HG03025 (cell line): ENCODE data around the gene FNDC1.
"Not testable (repeated sequence)": the region's sequence is repeated elsewhere in the genome, so short reads cannot be mapped to it uniquely, and the experiment has no call there.

Experiments
- ATAC-seq: cut with Tn5 transposase; IDR thresholded peaks from one replicate; pipeline ENCODE4 v1.9.1; 2021; ENCODE audit warnings: mild to moderate bottlenecking, moderate library complexity; ENCODE audit not compliant: unreplicated experiment, low FRiP score

The FNDC1 gene

DNA sequence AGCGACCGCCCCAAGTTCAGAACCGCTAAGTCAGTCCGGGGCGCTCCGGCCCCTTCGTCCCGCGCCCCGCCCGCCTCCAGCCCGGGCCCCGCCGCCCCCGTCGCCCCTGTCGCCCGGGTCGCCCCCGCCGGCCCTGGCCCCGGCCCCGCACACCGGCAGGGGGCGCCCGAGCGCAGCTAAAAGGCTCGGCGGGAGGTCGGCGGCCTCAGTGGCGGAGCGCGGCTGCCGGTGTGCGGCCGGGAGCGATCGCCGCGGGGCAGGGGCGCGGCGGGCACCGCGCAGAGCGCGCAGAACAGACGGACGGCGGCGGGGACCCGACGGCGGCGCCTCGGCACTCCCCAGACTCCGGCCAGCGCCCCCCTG lies at the start of gene FNDC1:
Gene FNDC1 (plus strand): TSS at position 208 of the 363 bp plus-strand sequence. CDS start 197 bp downstream, outside the sequence.
- ATAC-seq = peak; percentile 77

DNA sequence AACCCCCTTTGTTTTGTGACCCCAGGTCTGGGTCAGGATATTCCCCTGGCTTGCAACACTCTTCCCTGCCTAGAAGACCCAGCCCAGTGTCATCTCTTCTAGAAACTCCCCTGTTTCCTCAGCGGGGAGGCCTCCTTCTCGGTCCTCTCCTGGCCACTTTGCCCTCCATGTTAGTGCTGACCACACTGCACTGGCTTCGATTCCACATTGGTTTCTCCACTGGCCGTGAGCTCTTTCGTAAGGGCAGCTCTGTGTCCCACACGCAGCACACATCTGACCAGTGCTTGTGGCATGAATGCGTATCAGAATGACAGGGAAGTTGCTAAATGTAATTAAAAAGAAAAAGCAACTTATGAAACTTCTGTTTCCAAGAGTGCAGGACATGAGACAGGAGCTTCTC lies 49.4 kb upstream of the FNDC1 start:
- no peak for ATAC-seq

DNA sequence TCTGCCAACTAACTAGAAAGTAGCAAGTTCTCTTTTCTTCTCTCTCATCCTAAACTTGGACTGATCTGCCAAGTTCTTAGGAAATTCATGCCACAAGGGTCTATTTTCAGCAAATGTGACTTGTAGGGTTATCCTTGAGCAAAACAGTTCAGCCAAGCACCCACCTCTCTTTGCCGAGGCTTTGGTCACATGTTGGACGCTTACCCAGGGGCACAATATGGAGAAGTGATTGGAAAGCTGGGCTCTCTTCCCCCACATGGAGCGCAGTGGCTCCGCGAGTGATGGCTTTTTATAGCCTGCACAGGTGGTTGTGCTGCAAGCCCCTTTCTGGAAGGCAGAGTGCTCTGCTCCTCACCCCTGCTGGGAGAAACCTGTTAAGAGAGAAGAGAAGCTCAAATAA lies 47.7 kb upstream of the FNDC1 start:
- ATAC-seq = no peak

DNA sequence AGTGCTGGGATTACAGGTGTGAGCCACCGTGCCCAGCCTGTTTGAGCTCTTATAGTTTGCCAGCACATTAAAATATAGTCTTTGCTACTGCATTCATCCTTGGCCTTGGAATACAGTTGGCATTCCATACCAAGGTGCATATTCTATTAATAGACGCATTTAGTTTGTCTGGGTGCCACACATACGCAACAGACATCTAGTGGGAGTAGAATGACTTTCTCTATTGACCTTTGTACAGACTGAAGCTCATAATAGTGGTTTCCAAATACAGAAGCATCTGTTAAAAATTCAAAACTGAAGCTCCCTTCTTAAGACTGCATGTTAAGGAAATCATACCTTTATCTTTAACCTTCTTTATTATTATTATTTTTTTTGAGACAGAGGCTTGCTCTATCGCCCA lies 46.7 kb upstream of the FNDC1 start:
- no peak for ATAC-seq

DNA sequence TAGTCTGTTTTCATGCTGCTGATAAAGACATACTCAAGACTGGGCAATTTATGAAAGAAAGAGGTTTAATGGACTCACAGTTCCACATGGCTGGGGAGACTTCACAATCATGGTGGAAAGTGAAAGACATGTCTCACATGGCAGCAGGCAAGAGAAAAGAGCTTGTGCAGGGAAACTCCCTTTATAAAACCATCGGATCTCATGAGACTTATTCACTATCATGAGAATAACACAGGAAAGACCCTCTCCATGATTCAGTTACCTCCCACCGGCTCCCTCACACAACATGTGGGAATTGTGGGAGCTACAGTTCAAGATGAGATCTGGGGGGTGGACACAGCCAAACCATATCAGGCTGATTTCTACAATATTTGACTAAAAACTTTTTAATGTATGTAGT lies 45.4 kb upstream of the FNDC1 start:
- not testable (repeated sequence) for ATAC-seq

DNA sequence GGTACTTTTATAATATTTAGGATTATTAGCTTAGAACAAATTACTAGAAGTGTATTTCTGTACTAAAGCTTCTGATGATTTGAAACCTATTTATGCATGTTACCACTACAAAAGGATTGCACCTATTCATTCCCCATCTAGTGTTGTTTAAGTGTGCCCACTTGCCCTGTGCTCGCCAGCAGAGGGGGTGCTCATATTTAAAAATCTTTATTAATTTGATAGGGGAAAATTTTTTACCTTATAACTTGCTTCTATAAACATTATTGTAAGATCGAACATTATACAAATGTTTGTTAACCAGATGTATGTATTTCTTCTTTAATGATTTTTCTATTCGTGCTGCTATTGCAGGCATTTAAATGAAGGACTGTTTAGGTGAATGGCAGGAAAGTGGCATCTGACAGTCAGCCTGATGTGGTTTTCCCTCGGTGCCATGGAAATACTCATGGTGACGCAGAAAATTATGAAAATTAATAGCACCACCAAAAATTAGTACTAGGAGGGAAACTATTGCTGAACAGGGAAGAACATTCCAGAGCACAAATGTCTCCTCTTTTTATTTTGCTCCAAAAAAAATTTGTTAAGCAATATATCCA lies 44.1 kb upstream of the FNDC1 start:
- no peak for ATAC-seq

DNA sequence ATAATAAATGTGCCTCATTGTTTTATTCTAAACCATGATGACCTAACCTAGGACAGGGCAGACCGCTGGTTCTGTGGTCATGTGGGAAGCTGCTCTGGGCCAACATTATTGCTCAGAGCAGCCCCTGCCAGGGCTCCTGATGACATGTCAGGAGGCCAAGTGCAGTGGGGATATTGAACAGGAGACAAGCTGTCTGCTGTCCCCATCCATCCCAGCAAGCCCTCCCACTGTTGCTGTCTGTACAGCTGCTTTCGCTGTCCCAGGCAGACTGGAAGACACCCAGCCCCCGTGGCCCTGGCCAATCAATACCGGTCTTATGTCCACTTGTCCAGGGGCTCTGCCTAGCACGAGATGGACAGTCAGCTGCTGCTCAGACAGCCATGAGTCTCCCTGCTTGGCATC lies 43.2 kb upstream of the FNDC1 start:
- ATAC-seq = no peak

DNA sequence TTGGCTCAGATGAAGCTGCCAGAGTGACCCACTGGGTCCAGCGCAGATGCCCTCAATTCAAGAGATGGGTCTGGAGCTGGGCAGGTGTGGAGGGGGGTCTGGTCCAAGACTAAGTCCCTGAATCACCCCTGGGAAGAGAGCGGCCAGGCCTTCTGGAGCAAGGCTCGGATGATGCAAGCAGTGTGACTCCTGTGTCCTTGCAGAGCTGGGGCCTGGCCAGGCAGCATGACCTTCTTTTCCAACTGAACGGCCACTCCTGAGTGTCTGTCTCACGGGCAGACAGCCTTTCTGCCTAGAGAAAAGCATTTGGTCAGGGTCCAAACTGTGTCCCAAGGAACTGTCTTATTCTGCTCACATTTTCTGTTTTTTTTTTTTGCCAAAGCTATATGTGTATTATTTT lies 42.6 kb upstream of the FNDC1 start:
- ATAC-seq = no peak

DNA sequence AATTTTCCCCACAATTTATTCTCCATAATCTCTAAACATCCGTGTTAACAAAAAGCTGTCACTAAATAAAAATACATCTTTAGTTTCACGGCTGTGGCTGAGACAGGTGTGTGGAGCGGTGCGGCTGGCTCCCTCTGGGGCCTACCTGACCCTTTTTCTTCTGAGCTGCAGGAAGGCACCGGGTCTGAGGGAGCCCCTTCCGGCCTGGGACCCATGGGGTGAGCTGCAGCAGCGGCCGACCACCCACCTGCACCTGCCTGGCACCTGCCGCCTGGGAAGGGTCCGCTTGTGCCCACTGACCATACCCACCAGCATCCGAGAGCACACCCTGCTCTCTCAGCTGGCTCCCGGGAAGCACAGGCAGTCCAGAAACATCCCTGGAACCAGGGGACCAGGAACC lies 41.5 kb upstream of the FNDC1 start:
- ATAC-seq = no peak

DNA sequence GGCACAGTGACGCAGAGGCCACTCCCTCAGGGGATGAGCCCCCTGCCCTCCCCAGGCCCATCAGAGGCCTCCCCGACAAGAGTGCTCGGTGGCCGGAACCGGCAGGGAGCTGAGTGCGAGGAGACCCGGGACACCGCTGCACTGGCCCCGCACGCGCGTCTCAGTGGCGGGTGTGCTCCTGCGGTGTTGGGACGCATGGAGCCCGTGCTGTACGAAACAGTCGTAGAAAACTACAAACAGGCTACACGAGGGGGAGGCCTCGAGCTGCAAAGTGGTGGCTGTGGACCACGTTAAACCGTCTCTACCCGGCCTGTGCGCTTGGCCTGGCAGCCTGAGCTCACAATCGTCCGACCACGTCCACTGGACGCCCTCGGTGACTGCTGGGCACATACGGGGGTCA lies 40.2 kb upstream of the FNDC1 start:
- no peak for ATAC-seq

DNA sequence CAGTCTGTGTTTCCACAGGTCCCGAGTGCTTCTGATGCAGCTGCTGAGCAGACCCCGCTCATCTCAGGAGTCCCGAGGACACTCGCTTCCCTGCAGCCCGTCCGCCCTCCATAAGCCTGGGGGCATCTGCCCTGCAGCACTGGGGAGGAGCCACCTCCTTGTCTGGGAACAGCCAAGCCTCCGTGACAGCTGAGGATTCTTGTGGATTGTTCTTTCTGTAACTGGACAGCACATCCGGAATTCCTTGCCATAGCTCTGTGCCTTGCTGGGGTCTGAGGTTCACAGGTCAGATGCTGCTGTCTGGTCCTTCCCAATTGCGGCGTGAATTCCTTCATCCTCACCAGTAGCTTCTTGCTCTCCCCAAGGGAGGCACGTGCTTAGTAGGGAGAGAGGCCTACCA lies 38.4 kb upstream of the FNDC1 start:
- no peak for ATAC-seq

DNA sequence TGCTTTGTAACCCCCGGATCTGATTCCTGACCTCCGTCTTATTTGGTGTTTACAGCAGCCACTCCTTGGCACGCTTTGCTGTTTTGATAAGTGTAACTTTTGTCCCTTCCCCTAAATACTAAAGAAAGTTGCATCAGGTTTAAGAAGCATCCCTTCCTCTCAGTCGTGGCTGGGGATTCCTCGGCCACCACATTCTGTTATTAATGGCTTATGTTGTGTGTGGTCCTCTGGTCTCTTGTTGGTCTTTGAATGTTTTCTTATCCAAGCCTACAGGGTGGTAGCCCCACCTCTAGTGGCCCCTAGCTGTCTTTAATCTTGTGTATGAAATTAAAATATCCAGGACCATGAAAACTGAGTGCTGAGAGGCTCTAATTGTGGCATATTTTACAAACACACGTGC lies 37.5 kb upstream of the FNDC1 start:
- ATAC-seq = no peak

DNA sequence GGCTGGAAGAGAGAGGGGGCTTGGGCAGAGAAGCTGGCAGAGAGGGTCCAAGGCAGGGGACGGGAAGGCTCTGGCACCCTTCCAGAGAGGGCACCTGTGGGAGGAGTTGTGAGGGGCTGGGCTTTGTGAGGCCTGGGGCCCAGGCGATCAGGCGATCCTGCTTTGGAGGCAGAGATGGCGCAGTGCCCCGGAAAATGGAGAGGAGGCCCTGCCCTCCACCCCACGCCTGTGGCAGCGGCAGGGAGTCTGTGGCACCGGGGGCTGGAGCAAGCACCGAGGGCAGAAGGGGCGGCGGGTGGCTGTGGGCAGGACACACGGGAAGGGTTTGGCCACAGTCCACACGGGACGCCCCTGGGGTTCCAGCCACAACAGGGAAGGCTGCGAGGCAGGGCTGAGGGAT lies 36.5 kb upstream of the FNDC1 start:
- ATAC-seq = no peak

DNA sequence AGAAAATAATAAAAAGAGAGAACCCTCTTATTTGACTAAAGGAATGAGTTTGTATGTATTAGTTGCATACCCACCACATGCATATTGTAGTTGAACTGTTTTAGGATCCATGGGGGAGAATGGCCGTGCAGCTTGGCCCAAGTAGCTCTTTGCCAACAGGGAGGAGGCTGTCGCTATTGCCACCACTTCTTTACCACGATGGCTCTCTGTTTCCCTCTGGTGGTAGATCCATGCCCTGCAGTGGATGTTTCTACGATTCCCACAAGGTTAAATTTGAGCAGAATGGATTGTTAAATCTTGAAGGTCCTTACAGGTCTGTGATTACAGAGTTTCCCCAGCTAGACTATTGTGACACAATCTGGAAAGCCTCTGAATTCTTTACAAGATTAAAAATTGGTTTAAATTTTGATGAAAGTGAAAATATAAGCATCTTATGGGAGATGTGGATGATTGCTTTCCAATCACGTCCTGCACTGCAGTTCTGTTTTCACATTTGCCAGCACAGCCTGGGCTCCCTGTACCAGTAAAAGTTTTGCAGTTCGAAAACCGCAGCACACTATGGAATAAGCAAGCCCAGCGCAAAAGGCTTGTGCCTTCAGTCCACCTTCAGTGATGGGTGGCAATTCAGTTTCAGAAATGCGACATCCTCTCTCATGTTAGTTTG lies 34.4 kb upstream of the FNDC1 start:
- ATAC-seq = no peak

DNA sequence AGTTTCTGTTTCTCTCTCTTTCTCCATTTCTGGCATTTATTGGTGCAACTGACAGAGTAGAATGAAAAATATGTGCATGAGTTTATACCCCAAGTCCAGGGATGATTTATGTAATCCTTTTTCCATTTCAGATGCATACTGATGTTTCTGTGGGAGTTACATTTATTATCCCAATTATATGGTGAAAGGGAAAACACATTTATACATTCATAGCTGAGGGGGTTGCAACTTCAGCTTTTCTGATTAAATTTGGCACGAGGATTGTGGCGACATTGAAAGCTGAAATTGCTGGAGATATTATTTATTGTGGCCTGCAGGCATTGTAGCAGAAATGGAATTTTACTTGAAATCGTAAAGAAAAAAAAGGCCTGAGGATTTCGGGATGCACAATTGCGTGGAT lies 31.5 kb upstream of the FNDC1 start:
- ATAC-seq = no peak

DNA sequence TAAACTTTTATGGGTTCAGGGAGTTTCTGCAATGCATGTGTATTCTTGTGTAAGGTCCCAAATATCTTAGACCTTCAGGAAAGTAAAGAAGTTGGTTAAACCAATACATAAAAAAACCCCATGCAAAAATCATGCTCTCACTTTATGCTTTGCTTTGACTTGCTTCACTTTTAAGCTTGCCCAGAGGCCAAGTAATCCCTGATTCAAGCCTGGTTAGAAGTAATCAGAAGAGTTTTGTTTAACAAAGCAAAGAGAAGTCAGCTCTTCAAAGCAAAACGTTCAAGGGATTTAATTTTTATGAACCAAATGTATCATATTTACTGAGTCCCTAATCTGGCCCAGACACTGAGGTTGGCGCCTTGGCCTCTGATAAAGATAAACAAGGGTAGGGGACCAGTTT lies 26.7 kb upstream of the FNDC1 start:
- ATAC-seq = no peak

DNA sequence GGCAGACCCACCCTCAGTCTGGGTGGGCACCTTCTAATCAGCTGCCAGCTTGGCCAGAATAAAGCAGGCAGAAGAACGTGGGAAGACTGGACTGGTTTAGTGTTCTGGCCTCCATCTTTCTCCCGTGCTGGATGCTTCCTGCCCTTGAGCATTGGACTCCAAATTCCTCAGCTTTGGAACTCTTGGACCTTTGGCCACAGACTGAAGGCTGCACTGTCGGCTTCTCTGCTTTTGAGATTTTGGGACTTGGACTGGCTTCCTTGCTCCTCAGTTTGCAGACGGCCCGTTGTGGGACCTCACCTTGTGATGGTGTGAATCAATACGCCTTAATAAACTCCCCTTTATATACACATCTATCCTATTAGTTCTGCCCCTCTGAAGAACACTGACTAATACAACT lies 20.6 kb upstream of the FNDC1 start:
- ATAC-seq = no peak

DNA sequence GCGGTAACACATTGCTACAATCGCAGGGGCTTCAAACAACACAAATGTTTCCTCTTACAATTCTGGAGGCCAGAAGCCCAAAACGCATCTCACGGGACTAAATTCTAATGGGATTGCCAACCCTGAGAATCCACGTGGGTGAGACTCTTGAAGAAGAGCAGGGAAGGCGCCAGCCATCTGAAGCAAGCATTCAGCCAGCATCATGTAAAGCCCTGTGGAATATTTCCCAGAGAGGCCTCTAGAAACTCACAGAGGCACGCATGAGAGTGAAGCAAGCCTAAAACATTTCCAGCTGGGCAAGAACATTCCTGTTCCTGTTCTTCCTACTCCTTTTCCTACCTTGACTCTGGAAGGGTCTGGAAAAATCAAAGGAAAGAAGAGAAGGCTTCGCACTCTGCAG lies 19.6 kb upstream of the FNDC1 start:
- no peak for ATAC-seq

DNA sequence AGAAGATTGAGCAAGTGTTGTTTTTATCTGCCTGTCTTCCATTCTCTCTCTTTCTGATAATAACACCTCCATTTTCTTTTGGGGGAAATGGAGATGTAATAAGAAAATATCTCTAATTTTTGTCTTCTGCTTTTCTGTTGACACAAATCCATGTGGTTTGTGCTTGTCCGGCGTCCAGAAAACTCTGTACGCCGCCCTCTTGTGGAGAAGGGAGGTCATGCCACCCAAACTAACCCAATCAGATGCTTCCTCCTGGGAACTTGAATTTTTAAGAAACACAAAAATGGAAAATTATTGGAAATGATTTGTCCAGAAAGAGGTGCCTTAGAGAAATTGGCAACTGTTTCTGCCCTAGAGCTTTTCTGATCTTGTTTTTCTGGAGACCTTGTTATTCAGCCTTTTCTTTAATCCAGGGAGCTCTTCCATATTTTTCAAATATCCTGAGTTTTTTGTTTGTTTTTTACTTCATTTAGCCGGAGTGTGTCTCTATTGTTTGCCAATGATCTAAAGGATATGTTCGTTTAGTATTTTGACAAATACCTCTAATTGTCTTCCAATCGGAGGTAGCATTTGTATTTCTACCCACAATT lies 17.8 kb upstream of the FNDC1 start:
- no peak for ATAC-seq

DNA sequence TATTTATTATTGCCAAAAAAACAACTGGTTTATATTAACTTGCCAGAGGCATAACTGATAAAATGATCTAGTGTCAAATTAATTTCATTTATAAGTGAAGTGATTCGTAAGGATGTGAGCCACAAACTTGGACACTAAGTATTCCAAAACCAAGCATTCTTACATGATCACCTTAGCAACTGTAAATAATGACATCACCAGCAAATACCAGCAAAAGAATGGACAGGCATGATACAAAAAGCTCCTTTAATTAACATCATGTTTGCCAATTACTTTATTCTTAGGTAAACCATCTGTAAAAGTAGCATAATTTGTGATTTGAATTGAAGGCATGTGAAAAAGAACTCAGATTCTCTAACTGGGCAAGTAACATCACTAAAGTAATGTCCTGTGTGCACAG lies 17.2 kb upstream of the FNDC1 start:
- ATAC-seq = no peak

DNA sequence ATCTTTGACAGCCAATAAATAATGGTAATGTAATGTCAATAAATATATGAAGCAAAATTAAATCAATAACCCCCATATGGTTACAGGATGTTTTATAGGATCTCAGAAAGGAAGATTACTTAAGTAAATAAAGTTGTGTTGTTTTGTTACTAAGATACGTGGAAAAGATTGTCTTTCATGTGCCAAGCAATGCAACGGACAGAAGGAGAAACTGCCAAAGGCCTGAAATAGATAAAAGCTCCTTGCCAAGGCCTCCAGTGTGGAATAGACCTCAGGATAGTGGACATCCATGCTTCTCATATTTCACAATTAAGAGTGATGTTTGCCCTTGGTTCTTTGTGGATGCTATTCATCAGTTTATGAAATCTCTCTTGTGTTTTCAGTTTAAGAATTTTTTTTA lies 16.4 kb upstream of the FNDC1 start:
- no peak for ATAC-seq

DNA sequence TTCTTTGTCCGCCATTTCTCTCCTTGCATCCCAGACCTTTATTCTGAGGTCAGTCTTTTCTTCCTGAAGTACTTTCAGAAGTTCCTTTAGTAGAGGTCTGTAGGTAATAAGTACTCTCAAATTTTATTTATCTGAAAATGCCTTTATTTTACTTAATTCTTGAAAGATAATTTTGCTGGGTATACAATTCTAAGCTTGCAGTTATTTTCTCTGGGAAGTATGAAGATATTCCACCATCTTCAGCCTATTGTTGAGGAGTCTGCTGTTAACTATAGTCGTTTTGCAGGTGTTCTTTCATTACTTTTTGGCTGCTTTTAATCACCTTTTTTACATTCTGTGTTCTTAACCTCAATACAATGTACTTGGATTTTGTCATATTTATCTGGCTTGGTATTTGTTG lies 13.5 kb upstream of the FNDC1 start:
- no peak for ATAC-seq
